Activated naive CD8-positive, alpha-beta T cell treated with anti-CD3 and anti-CD28 coated beads, Interleukin-2, amount 50 U/mL, for 16 hours (primary cell): ENCODE results near the gene UBE2I.
A peak's percentile ranks its signal among the peaks of the same experiment; 100 is the strongest.
"Not testable (repeated sequence)": the region's sequence is repeated elsewhere in the genome, so short reads cannot be mapped to it uniquely, and the experiment has no call there.

Experiments used
- DNase-seq: peaks from one replicate; pipeline ENCODE4 v3.0.0-alpha.2; 2020; ENCODE audit warnings: low read depth, low spot score

The UBE2I gene

DNA sequence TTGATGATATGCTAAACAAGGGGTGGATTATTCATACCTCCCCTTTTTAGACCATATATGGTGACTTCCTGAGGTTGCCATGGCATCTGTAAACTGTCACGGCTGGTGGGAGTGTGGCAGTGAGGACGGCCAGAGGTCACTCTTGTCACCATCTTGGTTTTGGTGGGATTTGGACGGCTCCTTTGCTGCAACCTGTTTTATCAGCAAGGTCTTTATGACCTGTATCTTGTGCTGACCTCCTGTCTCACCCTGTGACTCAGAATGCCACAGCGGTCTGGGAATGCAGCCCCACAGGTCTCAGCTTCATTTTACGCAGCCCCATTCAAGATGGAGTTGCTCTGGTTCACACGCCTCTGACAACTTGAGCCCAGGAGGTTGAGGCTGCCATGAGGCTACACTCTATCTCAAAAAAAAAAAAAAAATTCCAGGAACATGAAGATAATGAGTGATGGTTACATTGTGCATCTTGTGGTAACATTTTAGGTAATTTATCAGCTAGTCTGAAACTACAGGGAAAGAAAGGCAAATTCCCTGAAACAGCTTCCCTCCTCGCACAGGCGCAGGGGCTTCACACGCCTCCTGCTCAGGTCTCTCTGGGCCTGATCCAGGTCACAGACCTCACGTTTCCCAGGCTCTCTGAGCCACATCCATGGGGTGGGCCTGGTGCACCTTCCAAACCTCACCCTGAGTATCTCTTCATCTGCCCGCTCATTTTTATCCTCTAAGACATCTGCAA, 15.3 kb upstream of the UBE2I start:
- DNase-seq = no peak

DNA sequence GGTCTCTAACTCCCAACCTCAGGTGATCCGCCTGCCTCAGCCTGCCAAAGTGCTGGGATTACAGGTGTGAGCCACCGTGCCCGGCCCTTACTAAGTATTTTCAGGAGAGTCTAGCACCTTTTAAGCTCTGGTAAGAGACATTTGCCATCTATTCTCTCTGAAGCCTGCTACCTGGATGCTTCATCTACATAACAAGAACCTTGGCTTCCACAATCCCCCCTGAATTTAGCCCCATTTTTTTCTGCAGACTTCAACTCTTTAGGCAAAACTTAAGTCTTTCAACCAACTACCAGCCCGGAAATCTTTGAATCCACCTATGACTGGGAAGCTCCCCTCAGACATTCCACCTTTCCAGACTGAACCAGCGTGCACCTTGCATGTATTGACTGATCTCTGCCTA, 14.0 kb upstream of the UBE2I start:
- no peak for DNase-seq

GRCh38 chr16:1296688-1297017, 12.8 kb upstream of the UBE2I start:
- not testable (repeated sequence) for DNase-seq

- no peak for DNase-seq
These were observed 12.3 kb upstream of the UBE2I start for GRCh38 chr16:1297018-1297696.

DNA sequence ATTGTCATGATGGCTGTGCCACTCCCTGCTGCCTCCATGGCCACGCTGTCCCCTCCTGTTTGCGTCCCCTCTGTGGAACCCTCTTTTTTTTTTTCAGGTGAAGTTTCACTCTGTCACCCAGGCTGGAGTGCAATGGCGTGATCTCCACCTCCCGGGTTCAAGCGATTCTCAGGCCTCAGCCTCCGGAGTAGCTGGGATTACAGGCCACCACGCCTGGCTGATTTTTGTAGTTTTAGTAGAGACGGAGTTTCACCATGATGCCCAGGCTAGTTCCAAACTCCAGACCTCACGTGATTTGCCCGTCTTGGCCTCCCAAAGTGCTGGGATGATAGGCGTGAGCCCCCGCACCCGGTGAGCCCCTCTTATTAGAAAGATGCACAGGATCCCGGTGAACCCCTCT, 11.0 kb upstream of the UBE2I start:
- DNase-seq = no peak

GRCh38 chr16:1299012-1299867, 10.2 kb upstream of the UBE2I start:
- no peak for DNase-seq

GRCh38 chr16:1299868-1300203, 9.6 kb upstream of the UBE2I start:
- DNase-seq = no peak

DNA sequence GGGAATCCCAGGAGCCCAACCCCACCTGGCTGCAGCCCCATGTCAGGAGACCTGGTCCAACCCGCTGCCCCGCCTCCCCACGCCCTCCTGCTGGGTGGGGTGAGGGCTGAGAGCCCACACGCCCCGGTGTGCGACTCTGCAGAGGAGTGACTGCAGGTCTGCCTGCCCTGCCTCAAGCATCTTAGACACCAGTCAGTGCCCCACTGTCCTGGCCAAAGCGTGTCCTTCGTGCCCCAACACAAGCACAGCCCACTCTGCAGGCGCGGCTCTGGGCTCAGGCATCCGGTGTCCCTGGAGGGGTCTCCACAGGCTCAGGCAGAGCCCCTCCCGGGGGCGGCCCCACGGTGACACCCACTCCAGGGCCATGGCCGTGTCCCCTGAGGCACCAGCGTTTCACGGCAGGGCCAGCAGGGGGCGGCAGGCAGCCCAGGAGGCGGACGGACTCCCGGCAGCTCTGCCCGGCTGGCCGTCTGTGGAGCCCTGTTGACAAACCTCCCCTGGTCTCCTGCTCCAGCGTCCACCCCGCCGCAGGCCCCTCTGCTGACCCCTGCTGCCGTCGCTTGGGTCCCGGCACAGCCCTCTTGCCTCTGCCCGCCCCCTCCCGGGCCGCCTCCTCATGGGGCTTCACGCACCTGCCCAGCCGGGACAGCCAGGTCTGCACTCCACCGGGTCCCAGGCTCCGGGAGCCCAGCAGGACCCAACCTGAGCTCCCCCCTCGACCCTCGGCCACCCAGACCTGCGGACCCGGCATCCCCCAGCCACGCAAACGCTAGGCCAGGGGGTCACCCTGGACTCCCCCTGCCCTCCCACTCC, 8.6 kb upstream of the UBE2I start:
- DNase-seq = peak; percentile 54

- DNase-seq = no peak
These were observed 7.9 kb upstream of the UBE2I start for GRCh38 chr16:1301562-1301961.

- no peak for DNase-seq
These were observed 3.6 kb upstream of the UBE2I start for GRCh38 chr16:1305823-1306222.

DNA sequence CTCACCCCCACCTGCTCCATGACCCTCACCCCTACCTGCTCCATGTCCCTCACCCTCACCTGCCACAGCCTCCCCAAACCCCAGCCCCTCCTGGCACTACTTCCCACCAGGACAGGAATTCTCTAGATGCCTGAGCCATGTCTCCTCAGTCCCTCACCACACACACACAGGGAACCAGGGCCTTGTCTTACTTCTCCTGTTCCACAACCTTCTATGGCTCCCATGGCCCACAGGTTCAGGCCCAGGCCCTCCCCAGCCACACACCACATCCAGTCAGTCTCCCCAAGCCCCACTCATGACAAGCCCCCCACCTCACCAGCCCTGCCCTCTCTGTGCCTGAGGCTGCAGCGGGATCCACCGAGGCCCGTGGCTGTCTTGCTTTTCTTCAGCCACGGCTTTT, 3.1 kb upstream of the UBE2I start:
- no peak for DNase-seq

DNA sequence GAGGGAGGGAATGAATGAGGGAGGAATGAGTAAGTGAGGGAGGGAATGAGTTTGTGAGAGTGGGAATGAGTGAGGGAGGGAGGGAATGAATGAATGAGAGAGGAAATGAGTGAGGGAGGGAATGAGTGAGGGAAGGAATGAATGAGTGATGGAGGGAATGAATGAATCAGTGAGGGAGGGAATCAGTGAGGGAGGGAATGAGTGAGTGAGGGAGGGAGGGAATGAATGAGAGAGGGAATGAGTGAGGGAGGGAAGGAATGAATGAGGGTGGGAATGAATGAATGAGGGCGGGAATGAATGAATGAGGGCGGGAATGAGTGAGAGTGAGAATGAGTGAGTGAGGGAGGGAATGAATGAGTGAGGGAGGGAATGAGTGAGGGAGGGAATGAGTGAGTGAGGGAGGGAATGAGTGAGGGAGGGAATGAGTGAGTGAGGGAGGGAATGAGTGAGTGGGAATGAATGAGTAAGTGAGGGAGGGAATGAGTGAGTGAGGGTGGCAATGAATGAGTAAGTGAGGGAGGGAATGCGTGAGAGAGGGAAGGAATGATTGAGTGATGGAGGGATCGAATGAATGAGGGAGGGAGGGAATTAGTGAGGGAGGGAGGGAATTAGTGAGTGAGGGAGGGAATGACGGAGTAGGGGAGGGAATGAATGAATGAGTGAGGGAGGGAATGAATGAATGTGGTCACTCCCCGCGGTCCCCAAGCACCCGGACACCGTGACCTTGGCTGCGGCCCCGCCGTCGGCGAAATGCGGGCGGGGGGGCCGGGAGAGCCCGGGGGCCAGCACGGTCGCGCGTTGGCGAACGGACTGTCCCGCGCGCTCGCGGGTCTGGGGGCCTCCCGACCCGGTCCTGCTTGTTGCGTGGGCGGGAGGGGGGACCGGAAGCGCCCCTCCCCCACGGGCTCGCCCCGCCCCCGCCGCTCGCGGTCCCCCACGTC, 1.1 kb upstream of the UBE2I start:
- DNase-seq = no peak

DNA sequence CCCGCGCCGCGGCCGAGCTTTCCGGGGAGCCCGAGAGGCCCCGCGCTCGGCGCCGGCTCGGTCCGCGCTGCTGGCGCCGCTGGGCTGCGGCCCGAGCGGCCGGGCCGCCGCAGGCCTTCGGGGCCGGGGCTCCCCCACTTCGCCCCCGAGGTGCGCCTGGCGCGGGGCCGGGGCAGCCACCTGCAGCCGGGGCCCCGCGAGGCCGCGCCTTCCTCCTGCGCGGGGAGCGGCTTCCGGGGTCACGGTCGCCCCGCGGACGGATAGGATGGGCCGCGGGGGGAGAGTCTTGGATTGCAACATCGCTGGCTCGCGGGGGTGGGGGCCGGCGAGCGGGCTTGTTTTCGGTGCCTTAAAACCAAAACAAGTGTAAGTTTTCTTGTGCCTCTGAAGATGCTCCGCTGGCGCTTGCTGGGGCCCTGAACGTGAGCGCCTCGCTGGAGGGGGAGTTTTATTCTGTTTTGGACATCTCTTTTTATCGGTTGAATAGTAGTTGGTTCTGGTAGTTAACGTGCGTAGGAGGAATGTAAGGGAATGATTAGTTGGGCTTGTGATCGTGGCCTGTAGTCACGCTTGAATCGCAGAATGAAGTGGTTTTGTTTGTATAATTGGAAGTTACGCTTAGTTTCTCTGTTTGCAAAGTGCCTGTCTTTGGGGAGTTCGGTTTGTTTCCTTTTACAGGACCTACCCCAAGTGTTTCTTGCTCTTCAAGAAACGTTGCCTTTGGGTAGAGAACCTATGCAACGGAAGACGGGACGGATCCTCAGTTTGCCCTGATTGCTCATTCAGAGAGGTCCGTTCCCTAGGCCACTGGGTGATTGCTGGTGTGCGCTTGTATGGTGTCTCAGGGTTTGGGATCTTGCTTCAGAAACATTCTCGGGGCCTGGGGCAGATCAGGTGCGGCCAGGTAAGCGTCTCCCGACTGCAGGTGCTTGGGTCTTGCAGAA, 724 bp downstream of the UBE2I start:
- peak; percentile 27 for DNase-seq

- no peak for DNase-seq
These were observed 1.4 kb downstream of the UBE2I start for GRCh38 chr16:1310832-1311200.

- no peak for DNase-seq
These were observed 1.8 kb downstream of the UBE2I start for GRCh38 chr16:1311212-1311737.

GRCh38 chr16:1311738-1312466, 2.5 kb downstream of the UBE2I start:
- DNase-seq = no peak

DNA sequence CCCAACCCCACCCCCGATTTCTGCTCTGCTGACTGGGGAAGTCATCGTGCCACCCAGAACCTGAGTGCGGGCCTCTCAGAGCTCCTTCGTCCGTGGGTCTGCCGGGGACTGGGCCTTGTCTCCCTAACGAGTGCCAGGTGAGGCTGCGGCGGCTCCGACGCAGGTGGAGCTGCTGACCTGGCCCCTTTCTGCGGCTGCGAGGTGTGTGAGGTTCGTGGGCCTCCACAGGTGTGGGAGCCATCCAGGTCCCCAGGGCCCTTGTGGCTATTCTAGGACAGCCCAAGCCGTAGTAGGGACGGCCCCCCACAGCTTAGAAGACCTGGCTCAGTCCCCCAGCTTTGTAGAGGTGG, 3.0 kb downstream of the UBE2I start:
- DNase-seq = no peak

- no peak for DNase-seq
These were observed 3.5 kb downstream of the UBE2I start for GRCh38 chr16:1312903-1313302.
